Stomach (tissue), 4 donors: Measurements from ENCODE around the gene MAPRE3.

Source experiments
- CTCF ChIP-seq, 7 experiments: fragments of 450-650 bp in 4 of 7; fragments of 200-600 bp in 3 of 7; sonication (generic) in 3 of 7; IDR thresholded peaks; one replicate each; pipeline ENCODE4 v1.5.1; 2016 to 2019; ENCODE audit warnings: antibody characterized with exemption in 7 of 7, control low read depth in 2 of 7, mild to moderate bottlenecking in 1 of 7
- EP300 ChIP-seq: sonication (generic); formaldehyde crosslinking; IDR thresholded peaks from one replicate; pipeline ENCODE4 v1.6.1; 2017; ENCODE audit warnings: antibody characterized with exemption
- POLR2AphosphoS5 ChIP-seq, 3 donors: sonication (generic); formaldehyde crosslinking; IDR thresholded peaks; one replicate each; pipeline ENCODE4 v1.6.1; 2016; ENCODE audit warnings: antibody characterized with exemption in 3 of 3

- TF ChIP-seq CTCF (IDR thresholded peaks at IDR 0.05), result no peak
- no peak for TF ChIP-seq EP300
- no peak for TF ChIP-seq POLR2AphosphoS5 (IDR thresholded peaks at IDR 0.05)
These were observed 15.4 kb downstream of the MAPRE3 start for GRCh38 chr2:26985807-26986206.
